ENCODE results near the gene SAMD10. TPM values are rescaled to one million over a fixed set of nuclear protein-coding genes. Genes with fewer than 3 reads are reported as not detected.
"Not testable (repeated sequence)": the region's sequence is repeated elsewhere in the genome, so short reads cannot be mapped to it uniquely, and the experiment has no call there.

The SAMD10 gene
- total RNA-seq, 1 donor: 1.3 TPM

- no peak for TF ChIP-seq CTCF (IDR thresholded peaks at IDR 0.05; ENCODE audit: insufficient read depth, low read depth, low read length)
- peak; percentile 26 for DNase-seq (ENCODE audit: low read depth)
- H3K4me3 ChIP-seq (ENCODE audit: low read depth, low read length): peak overlapping the region; percentile 62
Measured at GRCh38 chr20:63978319-63979228, 868 bp downstream of the SAMD10 start.

GRCh38 chr20:63977739-63978276 is 1.6 kb downstream of the SAMD10 start:
- peak; percentile 55 for DNase-seq (ENCODE audit: low read depth)
- H3K4me3 ChIP-seq (ENCODE audit: low read depth, low read length): no peak overlapping the region
- TF ChIP-seq CTCF (IDR thresholded peaks at IDR 0.05; ENCODE audit: insufficient read depth, low read depth, low read length): no peak

- no peak for DNase-seq (ENCODE audit: low read depth)
- TF ChIP-seq CTCF (IDR thresholded peaks at IDR 0.05; ENCODE audit: insufficient read depth, low read depth, low read length): no peak
Measured at GRCh38 chr20:63976980-63977738, 2.3 kb downstream of the SAMD10 start.

GRCh38 chr20:63976511-63976910 is 2.9 kb downstream of the SAMD10 start:
- not testable (repeated sequence) for H3K4me3 ChIP-seq (ENCODE audit: low read depth, low read length); DNase-seq (ENCODE audit: low read depth)

More at GRCh38 chr20:63976980-63977738, 2.3 kb downstream of the SAMD10 start:
- H3K4me3 ChIP-seq (ENCODE audit: low read depth, low read length): no peak overlapping the region

- TF ChIP-seq CTCF (IDR thresholded peaks at IDR 0.05; ENCODE audit: insufficient read depth, low read depth, low read length): no peak
- DNase-seq (ENCODE audit: low read depth): no peak
- no peak overlapping the region for H3K4me3 ChIP-seq (ENCODE audit: low read depth, low read length)
Measured at GRCh38 chr20:63974402-63975200, 4.8 kb downstream of the SAMD10 start.

GRCh38 chr20:63973636-63974401 is 5.6 kb downstream of the SAMD10 start:
- TF ChIP-seq CTCF (IDR thresholded peaks at IDR 0.05; ENCODE audit: insufficient read depth, low read depth, low read length): peak; percentile 97
- H3K4me3 ChIP-seq (ENCODE audit: low read depth, low read length): peak overlapping the region; percentile 64
- peak; percentile 83 for DNase-seq (ENCODE audit: low read depth)
